ENCODE results near the gene CFAP46. TPM values are rescaled to one million over a fixed set of nuclear protein-coding genes. Genes with fewer than 3 reads are reported as not detected.
A peak's percentile ranks its signal among the peaks of the same experiment; 100 is the strongest.

Gene CFAP46
- total and polyA plus RNA-seq, 7 experiments from 2014 or later = 0.05 TPM; not detected in 6

- Histone ChIP-seq H3K9me3 (ENCODE audit: control insufficient read depth in 2 of 3, low read length in 3 of 3) (no peaks in the 10 kb centered on the region), H3K4me1 (ENCODE audit: control insufficient read depth in 2 of 2, insufficient read depth in 2 of 2, low read length in 2 of 2) (no peaks in the 10 kb centered on the region), H3K4me3 (ENCODE audit: low read length) (no peak overlapping the region), H3K27ac (ENCODE audit: low read depth, low read length) (no peak overlapping the region), H3K27me3 (ENCODE audit: control insufficient read depth in 2 of 2, insufficient read depth in 2 of 2, low read length in 2 of 2) (no peaks in the 10 kb centered on the region), H3K36me3 (ENCODE audit: control insufficient read depth in 2 of 3, insufficient read depth in 3 of 3, low read length in 3 of 3) (no peaks in the 10 kb centered on the region)
- H3K9me3 Mint-ChIP-seq = peaks cover 0 to 10% (median 4%) of the 10 kb centered on the region in 11 donors
- no peak for ATAC-seq
- intact Hi-C loops (cut with micrococcal nuclease) = no loop called here
- peaks cover 5 to 14% (median 11%) of the 10 kb centered on the region in 7 donors for H3K4me1 Mint-ChIP-seq
- peaks cover 0 to 26% (median 10%) of the 10 kb centered on the region in 5 donors for H3K27me3 Mint-ChIP-seq
- ChIA-PET CTCF (no interaction called here), POLR2A (no interaction called here)
- no peaks in the 10 kb centered on the region for H3K36me3 Mint-ChIP-seq
- no peak for DNase-seq
- H3K27ac Mint-ChIP-seq = peak overlapping the region in 1 of 9 donors; percentile 56
- no peak overlapping the region for H3K4me3 Mint-ChIP-seq
Observed at GRCh38 chr10:132851451-132851850, 90.9 kb downstream of the CFAP46 start.

GRCh38 chr10:132850896-132851295 is 91.5 kb downstream of the CFAP46 start:
- H3K27ac Mint-ChIP-seq = no peak overlapping the region
- peaks cover 0 to 5% (median under 1%) of the 10 kb centered on the region in 11 donors for H3K9me3 Mint-ChIP-seq
- peaks cover 0 to 20% (median 10%) of the 10 kb centered on the region in 5 donors for H3K27me3 Mint-ChIP-seq
- DNase-seq (no peak), ATAC-seq (no peak)
- H3K4me1 ChIP-seq (ENCODE audit: control insufficient read depth in 2 of 2, insufficient read depth in 2 of 2, low read length in 2 of 2) = no peaks in the 10 kb centered on the region
- no peaks in the 10 kb centered on the region for H3K27me3 ChIP-seq (ENCODE audit: control insufficient read depth in 2 of 2, insufficient read depth in 2 of 2, low read length in 2 of 2)
- H3K36me3 ChIP-seq (ENCODE audit: control insufficient read depth in 2 of 3, insufficient read depth in 3 of 3, low read length in 3 of 3) = no peaks in the 10 kb centered on the region
- H3K27ac ChIP-seq (ENCODE audit: low read depth, low read length) = no peak overlapping the region
- no peaks in the 10 kb centered on the region for H3K9me3 ChIP-seq (ENCODE audit: control insufficient read depth in 2 of 3, low read length in 3 of 3)
- intact Hi-C loops (cut with micrococcal nuclease) = no loop called here
- ChIA-PET POLR2A (no interaction called here), CTCF (no interaction called here)
- H3K36me3 Mint-ChIP-seq = no peaks in the 10 kb centered on the region
- H3K4me3 Mint-ChIP-seq = no peak overlapping the region
- H3K4me3 ChIP-seq (ENCODE audit: low read length) = no peak overlapping the region
- H3K4me1 Mint-ChIP-seq = peaks cover 5 to 14% (median 11%) of the 10 kb centered on the region in 7 donors

DNA sequence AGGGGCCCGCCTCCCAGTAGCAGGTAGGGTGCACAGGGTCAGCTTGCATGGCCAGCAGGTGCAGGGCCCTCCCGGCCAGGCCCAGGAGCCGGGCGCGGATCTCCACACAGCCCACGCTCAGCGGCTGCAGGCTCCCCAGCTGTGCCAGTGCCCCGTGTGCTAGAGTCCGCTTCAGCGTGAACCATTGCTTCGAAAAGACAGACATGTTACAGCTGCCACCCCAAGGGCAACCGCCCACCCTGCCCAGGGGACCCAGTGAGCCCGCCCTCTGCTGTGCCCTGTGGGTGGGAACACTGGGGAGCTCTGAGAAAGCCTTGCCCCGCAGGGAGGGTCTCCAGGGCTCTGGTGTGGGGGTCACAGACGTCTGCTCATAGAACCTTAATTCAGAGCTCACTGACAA is 92.1 kb downstream of the CFAP46 start:
- H3K9me3 ChIP-seq (ENCODE audit: control insufficient read depth in 2 of 3, low read length in 3 of 3) = no peaks in the 10 kb centered on the region
- CTCF ChIA-PET = no interaction called here
- H3K4me1 Mint-ChIP-seq = peaks cover 5 to 14% (median 11%) of the 10 kb centered on the region in 7 donors

GRCh38 chr10:132849546-132850031 is 92.8 kb downstream of the CFAP46 start:
- CTCF ChIA-PET = no interaction called here
- Histone ChIP-seq H3K27me3 (ENCODE audit: control insufficient read depth in 2 of 2, insufficient read depth in 2 of 2, low read length in 2 of 2) (no peaks in the 10 kb centered on the region), H3K4me3 (ENCODE audit: low read length) (no peak overlapping the region), H3K9me3 (ENCODE audit: control insufficient read depth in 2 of 3, low read length in 3 of 3) (no peaks in the 10 kb centered on the region), H3K27ac (ENCODE audit: low read depth, low read length) (no peak overlapping the region), H3K36me3 (ENCODE audit: control insufficient read depth in 2 of 3, insufficient read depth in 3 of 3, low read length in 3 of 3) (no peaks in the 10 kb centered on the region), H3K4me1 (ENCODE audit: control insufficient read depth in 2 of 2, insufficient read depth in 2 of 2, low read length in 2 of 2) (no peaks in the 10 kb centered on the region)
- ATAC-seq (no peak), DNase-seq (no peak)
- H3K36me3 Mint-ChIP-seq = no peaks in the 10 kb centered on the region
- peaks cover 5 to 14% (median 11%) of the 10 kb centered on the region in 7 donors for H3K4me1 Mint-ChIP-seq
- no peaks in the 10 kb centered on the region for H3K9me3 Mint-ChIP-seq
- H3K27ac Mint-ChIP-seq = no peak overlapping the region
- POLR2A ChIA-PET = no interaction called here
- intact Hi-C loops (cut with micrococcal nuclease) = no loop called here
- peak overlapping the region in 1 of 10 donors; percentile 74 for H3K4me3 Mint-ChIP-seq
- peaks cover 0 to 14% (median 10%) of the 10 kb centered on the region in 5 donors for H3K27me3 Mint-ChIP-seq

More for the DNA sequence above, 92.1 kb downstream of the CFAP46 start:
- no peaks in the 10 kb centered on the region for H3K36me3 Mint-ChIP-seq
- POLR2A ChIA-PET = no interaction called here
- H3K27me3 ChIP-seq (ENCODE audit: control insufficient read depth in 2 of 2, insufficient read depth in 2 of 2, low read length in 2 of 2) = no peaks in the 10 kb centered on the region
- peaks cover 0 to 17% (median 10%) of the 10 kb centered on the region in 5 donors for H3K27me3 Mint-ChIP-seq
- H3K4me3 ChIP-seq (ENCODE audit: low read length) = no peak overlapping the region
- intact Hi-C loops (cut with micrococcal nuclease) = no loop called here
- DNase-seq (no peak), ATAC-seq (no peak)
- H3K9me3 Mint-ChIP-seq = no peaks in the 10 kb centered on the region
- H3K4me3 Mint-ChIP-seq = no peak overlapping the region
- H3K36me3 ChIP-seq (ENCODE audit: control insufficient read depth in 2 of 3, insufficient read depth in 3 of 3, low read length in 3 of 3) = no peaks in the 10 kb centered on the region
- no peaks in the 10 kb centered on the region for H3K4me1 ChIP-seq (ENCODE audit: control insufficient read depth in 2 of 2, insufficient read depth in 2 of 2, low read length in 2 of 2)
- no peak overlapping the region for H3K27ac ChIP-seq (ENCODE audit: low read depth, low read length)
- H3K27ac Mint-ChIP-seq = no peak overlapping the region

DNA sequence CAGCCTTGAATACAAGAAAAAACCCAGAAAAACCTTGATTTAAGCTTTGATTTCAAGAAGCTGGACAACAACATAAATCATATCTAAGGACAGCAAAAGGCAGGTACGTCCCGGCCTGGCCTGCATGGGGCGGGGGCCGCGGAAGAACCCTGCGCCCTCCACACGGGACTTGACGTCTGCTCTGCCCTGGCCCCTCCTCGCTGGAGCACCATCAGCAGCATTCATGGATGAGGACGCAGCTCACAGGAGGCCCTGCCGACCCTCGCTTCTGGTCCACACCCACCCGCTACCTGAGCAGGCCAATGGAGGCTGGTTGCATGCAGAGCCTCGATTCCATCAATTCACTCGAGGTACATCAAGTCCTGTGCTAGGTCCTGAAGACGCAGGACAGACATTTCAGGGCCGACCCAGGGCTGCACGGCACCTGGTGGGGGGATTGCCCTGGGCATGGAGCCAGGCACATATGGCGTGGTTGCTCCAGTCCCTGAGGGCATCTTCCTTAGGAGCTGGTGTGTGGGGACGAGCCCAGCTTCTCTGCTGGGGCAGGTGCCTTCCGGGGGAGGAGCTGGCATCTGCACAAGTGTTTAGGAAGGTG is 93.3 kb downstream of the CFAP46 start:
- no peak overlapping the region for H3K4me3 ChIP-seq (ENCODE audit: low read length)
- Mint-ChIP-seq H3K27me3 (peaks cover 0 to 12% (median 9%) of the 10 kb centered on the region in 5 donors), H3K36me3 (no peaks in the 10 kb centered on the region), H3K4me3 (peak overlapping the region in 9 of 10 donors; percentile 72 to 90 (median 80)), H3K9me3 (peaks cover 0 to 3% (median 0%) of the 10 kb centered on the region in 11 donors), H3K4me1 (peaks cover 5 to 14% (median 11%) of the 10 kb centered on the region in 7 donors), H3K27ac (no peak overlapping the region)
- CTCF ChIA-PET = interaction anchor here (0.7 kb wide), 1 partner anchor 150 kb away, joined by 3 read pairs; no protein-coding TSS in a partner anchor
- POLR2A ChIA-PET = no interaction called here
- no peak overlapping the region for H3K27ac ChIP-seq (ENCODE audit: low read depth, low read length)
- H3K4me1 ChIP-seq (ENCODE audit: control insufficient read depth in 2 of 2, insufficient read depth in 2 of 2, low read length in 2 of 2) = no peaks in the 10 kb centered on the region
- intact Hi-C loops (cut with micrococcal nuclease) = no loop called here
- H3K36me3 ChIP-seq (ENCODE audit: control insufficient read depth in 2 of 3, insufficient read depth in 3 of 3, low read length in 3 of 3) = no peaks in the 10 kb centered on the region
- H3K27me3 ChIP-seq (ENCODE audit: control insufficient read depth in 2 of 2, insufficient read depth in 2 of 2, low read length in 2 of 2) = no peaks in the 10 kb centered on the region
- ATAC-seq (no peak), DNase-seq (no peak)
- H3K9me3 ChIP-seq (ENCODE audit: control insufficient read depth in 2 of 3, low read length in 3 of 3) = no peaks in the 10 kb centered on the region

DNA sequence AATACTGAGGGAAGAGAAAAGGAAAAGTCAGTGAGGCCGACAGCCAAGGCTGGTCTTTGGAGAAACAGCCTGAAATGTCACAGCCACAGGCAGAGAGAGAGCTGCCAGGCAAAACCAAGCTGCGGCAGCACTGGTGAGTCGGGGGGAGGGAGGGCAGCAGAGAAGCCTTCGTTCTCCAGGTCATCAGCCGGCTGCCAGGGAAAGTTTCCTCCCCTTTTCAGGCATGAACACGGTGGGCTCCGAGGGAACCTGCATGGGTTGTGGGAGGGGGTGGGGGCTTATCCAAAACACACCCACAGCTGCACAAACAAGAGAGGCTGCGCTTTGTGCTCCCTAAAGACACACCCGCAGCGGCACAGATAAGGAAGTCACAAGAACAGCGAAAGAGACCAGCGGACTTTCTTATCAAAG is 94.1 kb downstream of the CFAP46 start:
- Histone ChIP-seq H3K27ac (ENCODE audit: low read depth, low read length) (no peak overlapping the region), H3K4me3 (ENCODE audit: low read length) (peak overlapping the region; percentile 16)
- H3K27ac Mint-ChIP-seq = peak overlapping the region in 7 of 9 donors; percentile 7 to 70 (median 56)

More for the DNA sequence above, 94.1 kb downstream of the CFAP46 start:
- ATAC-seq (no peak), DNase-seq (peak in 2 of 9 donors; percentile 8 to 28)
- Mint-ChIP-seq H3K4me3 (peak overlapping the region; percentile 19 to 90 (median 80)), H3K27me3 (peaks cover 0 to 8% (median 7%) of the 10 kb centered on the region in 5 donors), H3K36me3 (no peaks in the 10 kb centered on the region), H3K9me3 (peaks cover 0 to 4% (median 0%) of the 10 kb centered on the region in 11 donors), H3K4me1 (peaks cover 5 to 14% (median 11%) of the 10 kb centered on the region in 7 donors)
- no peaks in the 10 kb centered on the region for H3K27me3 ChIP-seq (ENCODE audit: control insufficient read depth in 2 of 2, insufficient read depth in 2 of 2, low read length in 2 of 2)
- ChIA-PET POLR2A (no interaction called here), CTCF (interaction anchor here (0.7 kb wide), 1 partner anchor 149 kb away, joined by 3 read pairs; no protein-coding TSS in a partner anchor)
- H3K4me1 ChIP-seq (ENCODE audit: control insufficient read depth in 2 of 2, insufficient read depth in 2 of 2, low read length in 2 of 2) = no peaks in the 10 kb centered on the region
- intact Hi-C loops (cut with micrococcal nuclease) = no loop called here
- no peaks in the 10 kb centered on the region for H3K36me3 ChIP-seq (ENCODE audit: control insufficient read depth in 2 of 3, insufficient read depth in 3 of 3, low read length in 3 of 3)
- H3K9me3 ChIP-seq (ENCODE audit: control insufficient read depth in 2 of 3, low read length in 3 of 3) = no peaks in the 10 kb centered on the region
